ENCODE data around the gene CCNI2. TPM values are rescaled to one million over a fixed set of nuclear protein-coding genes. Genes with fewer than 3 reads are reported as not detected.

The CCNI2 gene
- total and polyA plus RNA-seq, 4 experiments from 2014 or later: 0.86 to 13.0 (median 7.8) TPM

- Mint-ChIP-seq H3K36me3 (peaks cover 12 to 21% of the 10 kb centered on the region in 2 donors), H3K9me3 (no peaks in the 10 kb centered on the region), H3K27me3 (no peaks in the 10 kb centered on the region), H3K4me1 (peaks cover 10 to 28% (median 15%) of the 10 kb centered on the region in 4 donors), H3K27ac (peak overlapping the region in 6 of 7 donors; percentile 58 to 84 (median 74)), H3K4me3 (peak overlapping the region in 5 of 8 donors; percentile 29 to 74 (median 69))
- Histone ChIP-seq H3K4me1 (ENCODE audit: insufficient read depth, low read length) (peaks cover 7% of the 10 kb centered on the region), H3K9me3 (ENCODE audit: control insufficient read depth in 1 of 2, low read length in 2 of 2) (no peaks in the 10 kb centered on the region), H3K27me3 (ENCODE audit: insufficient read depth, low read length) (no peaks in the 10 kb centered on the region), H3K27ac (ENCODE audit: low read depth, low read length) (no peak overlapping the region), H3K4me3 (ENCODE audit: low read length in 2 of 2) (no peak overlapping the region), H3K36me3 (ENCODE audit: insufficient read depth, low read length) (no peaks in the 10 kb centered on the region)
- no peak for DNase-seq
- CTCF ChIA-PET (ENCODE audit: partially characterized antibody): interaction anchor here (1.1 to 1.2 kb wide), 2 partner anchors 28 to 71 kb away, joined by 3 read pairs; no protein-coding TSS in a partner anchor
- POLR2A ChIA-PET (ENCODE audit: partially characterized antibody): interaction anchor here (0.7 to 5.8 kb wide), 2 partner anchors 11 to 12 kb away, joined by 3 to 91 read pairs; partner anchors contain the start of gene KIF3A
- intact Hi-C loops (cut with micrococcal nuclease): loop anchor here (5.0 kb wide), 1 partner anchor 118 kb away; the partner anchor contains the start of genes GDF9 and UQCRQ
Measured at GRCh38 chr5:132749506-132749905, 2.3 kb downstream of the CCNI2 start.

GRCh38 chr5:132750471-132751230 is 3.4 kb downstream of the CCNI2 start:
- DNase-seq: no peak
- H3K4me3 Mint-ChIP-seq: no peak overlapping the region
- POLR2A ChIA-PET (ENCODE audit: partially characterized antibody): interaction anchor here (5.8 kb wide), 1 partner anchor 13 kb away, joined by 91 read pairs; the partner anchor contains the start of gene KIF3A

GRCh38 chr5:132751444-132751843 is 4.2 kb downstream of the CCNI2 start:
- Mint-ChIP-seq H3K27ac (peak overlapping the region; percentile 52 to 87 (median 75)), H3K9me3 (no peaks in the 10 kb centered on the region), H3K4me1 (peaks cover 12 to 28% (median 17%) of the 10 kb centered on the region in 4 donors), H3K4me3 (no peak overlapping the region), H3K27me3 (no peaks in the 10 kb centered on the region), H3K36me3 (peaks cover 12 to 24% of the 10 kb centered on the region in 2 donors)
- Histone ChIP-seq H3K27me3 (ENCODE audit: insufficient read depth, low read length) (no peaks in the 10 kb centered on the region), H3K27ac (ENCODE audit: low read depth, low read length) (no peak overlapping the region), H3K36me3 (ENCODE audit: insufficient read depth, low read length) (no peaks in the 10 kb centered on the region), H3K9me3 (ENCODE audit: control insufficient read depth in 1 of 2, low read length in 2 of 2) (no peaks in the 10 kb centered on the region), H3K4me1 (ENCODE audit: insufficient read depth, low read length) (peaks cover 7% of the 10 kb centered on the region), H3K4me3 (ENCODE audit: low read length in 2 of 2) (no peak overlapping the region)
- POLR2A ChIA-PET (ENCODE audit: partially characterized antibody): interaction anchor here (5.8 kb wide), 1 partner anchor 13 kb away, joined by 91 read pairs; the partner anchor contains the start of gene KIF3A
- peak in 3 of 5 donors; percentile 12 to 53 (median 31) for DNase-seq
- intact Hi-C loops (cut with micrococcal nuclease): no loop called here
- CTCF ChIA-PET (ENCODE audit: partially characterized antibody): interaction anchor here (1.2 to 4.3 kb wide), 3 partner anchors 14 to 69 kb away, joined by 3 to 21 read pairs (median 7); partner anchors contain the start of gene KIF3A

More at GRCh38 chr5:132750471-132751230, 3.4 kb downstream of the CCNI2 start:
- Histone ChIP-seq H3K27ac (ENCODE audit: low read depth, low read length) (no peak overlapping the region), H3K36me3 (ENCODE audit: insufficient read depth, low read length) (no peaks in the 10 kb centered on the region), H3K4me3 (ENCODE audit: low read length in 2 of 2) (no peak overlapping the region), H3K9me3 (ENCODE audit: control insufficient read depth in 1 of 2, low read length in 2 of 2) (no peaks in the 10 kb centered on the region), H3K27me3 (ENCODE audit: insufficient read depth, low read length) (no peaks in the 10 kb centered on the region), H3K4me1 (ENCODE audit: insufficient read depth, low read length) (peaks cover 7% of the 10 kb centered on the region)
- peaks cover 12 to 28% (median 17%) of the 10 kb centered on the region in 4 donors for H3K4me1 Mint-ChIP-seq
- intact Hi-C loops (cut with micrococcal nuclease): no loop called here
- no peaks in the 10 kb centered on the region for H3K9me3 Mint-ChIP-seq
- no peaks in the 10 kb centered on the region for H3K27me3 Mint-ChIP-seq
- CTCF ChIA-PET (ENCODE audit: partially characterized antibody): interaction anchor here (0.6 to 1.7 kb wide), 4 partner anchors 14 to 255 kb away, joined by 3 to 7 read pairs (median 3); partner anchors contain the start of gene KIF3A
- H3K27ac Mint-ChIP-seq: peak overlapping the region; percentile 32 to 81 (median 75)
- peaks cover 12 to 21% of the 10 kb centered on the region in 2 donors for H3K36me3 Mint-ChIP-seq

GRCh38 chr5:132751971-132752580 is 4.8 kb downstream of the CCNI2 start:
- DNase-seq: no peak
- CTCF ChIA-PET (ENCODE audit: partially characterized antibody): interaction anchor here (1.2 to 4.3 kb wide), 2 partner anchors 37 to 69 kb away, joined by 3 to 21 read pairs; no protein-coding TSS in a partner anchor
- Mint-ChIP-seq H3K36me3 (peaks cover 12 to 24% of the 10 kb centered on the region in 2 donors), H3K27ac (peak overlapping the region; percentile 37 to 85 (median 71)), H3K27me3 (no peaks in the 10 kb centered on the region), H3K4me1 (peaks cover 12 to 28% (median 17%) of the 10 kb centered on the region in 4 donors), H3K9me3 (no peaks in the 10 kb centered on the region), H3K4me3 (peak overlapping the region in 1 of 8 donors; percentile 29)
- no peak overlapping the region for H3K4me3 ChIP-seq (ENCODE audit: low read length in 2 of 2)
- no peaks in the 10 kb centered on the region for H3K27me3 ChIP-seq (ENCODE audit: insufficient read depth, low read length)
- H3K4me1 ChIP-seq (ENCODE audit: insufficient read depth, low read length): peaks cover 7% of the 10 kb centered on the region
- H3K27ac ChIP-seq (ENCODE audit: low read depth, low read length): no peak overlapping the region
- intact Hi-C loops (cut with micrococcal nuclease): no loop called here
- POLR2A ChIA-PET (ENCODE audit: partially characterized antibody): interaction anchor here (0.8 kb wide), 1 partner anchor 15 kb away, joined by 6 read pairs; the partner anchor contains the start of gene KIF3A
- no peaks in the 10 kb centered on the region for H3K9me3 ChIP-seq (ENCODE audit: control insufficient read depth in 1 of 2, low read length in 2 of 2)
- H3K36me3 ChIP-seq (ENCODE audit: insufficient read depth, low read length): no peaks in the 10 kb centered on the region

- H3K36me3 Mint-ChIP-seq: peaks cover 12 to 30% of the 10 kb centered on the region in 2 donors
- peaks cover 7% of the 10 kb centered on the region for H3K4me1 ChIP-seq (ENCODE audit: insufficient read depth, low read length)
- no peaks in the 10 kb centered on the region for H3K9me3 Mint-ChIP-seq
- no peak overlapping the region for H3K4me3 ChIP-seq (ENCODE audit: low read length in 2 of 2)
- ChIA-PET POLR2A (ENCODE audit: partially characterized antibody) (interaction anchor here (0.8 to 2.1 kb wide), 2 partner anchors 15 to 257 kb away, joined by 5 to 6 read pairs; partner anchors contain the start of gene KIF3A), CTCF (ENCODE audit: partially characterized antibody) (interaction anchor here (1.2 to 4.3 kb wide), 2 partner anchors 37 to 68 kb away, joined by 3 to 21 read pairs; no protein-coding TSS in a partner anchor)
- peak overlapping the region; percentile 17 to 85 (median 51) for H3K27ac Mint-ChIP-seq
- no peaks in the 10 kb centered on the region for H3K36me3 ChIP-seq (ENCODE audit: insufficient read depth, low read length)
- no peak overlapping the region for H3K27ac ChIP-seq (ENCODE audit: low read depth, low read length)
- H3K4me1 Mint-ChIP-seq: peaks cover 12 to 28% (median 17%) of the 10 kb centered on the region in 4 donors
- no peaks in the 10 kb centered on the region for H3K9me3 ChIP-seq (ENCODE audit: control insufficient read depth in 1 of 2, low read length in 2 of 2)
- no peaks in the 10 kb centered on the region for H3K27me3 Mint-ChIP-seq
- no peak overlapping the region for H3K4me3 Mint-ChIP-seq
- no peak for DNase-seq
- intact Hi-C loops (cut with micrococcal nuclease): no loop called here
- H3K27me3 ChIP-seq (ENCODE audit: insufficient read depth, low read length): no peaks in the 10 kb centered on the region
Measured at GRCh38 chr5:132752581-132753125, 5.4 kb downstream of the CCNI2 start.

GRCh38 chr5:132753135-132753987 is 6.1 kb downstream of the CCNI2 start:
- no peaks in the 10 kb centered on the region for H3K27me3 Mint-ChIP-seq
- no peaks in the 10 kb centered on the region for H3K36me3 ChIP-seq (ENCODE audit: insufficient read depth, low read length)
- intact Hi-C loops (cut with micrococcal nuclease): no loop called here
- no peaks in the 10 kb centered on the region for H3K9me3 ChIP-seq (ENCODE audit: control insufficient read depth in 1 of 2, low read length in 2 of 2)
- H3K4me3 Mint-ChIP-seq: no peak overlapping the region
- H3K4me1 Mint-ChIP-seq: peaks cover 12 to 26% (median 15%) of the 10 kb centered on the region in 4 donors
- H3K4me3 ChIP-seq (ENCODE audit: low read length in 2 of 2): no peak overlapping the region
- H3K27ac Mint-ChIP-seq: peak overlapping the region in 5 of 7 donors; percentile 49 to 85 (median 60)
- H3K27me3 ChIP-seq (ENCODE audit: insufficient read depth, low read length): no peaks in the 10 kb centered on the region
- no peak overlapping the region for H3K27ac ChIP-seq (ENCODE audit: low read depth, low read length)
- DNase-seq: no peak
- H3K36me3 Mint-ChIP-seq: peaks cover 12 to 33% of the 10 kb centered on the region in 2 donors
- ChIA-PET CTCF (ENCODE audit: partially characterized antibody) (interaction anchor here (0.6 to 4.3 kb wide), 3 partner anchors 10 to 67 kb away, joined by 3 to 21 read pairs (median 4); partner anchors contain the start of gene KIF3A), POLR2A (ENCODE audit: partially characterized antibody) (interaction anchor here (2.1 kb wide), 1 partner anchor 257 kb away, joined by 5 read pairs; no protein-coding TSS in a partner anchor)
- no peaks in the 10 kb centered on the region for H3K9me3 Mint-ChIP-seq
- H3K4me1 ChIP-seq (ENCODE audit: insufficient read depth, low read length): peaks cover 2% of the 10 kb centered on the region

Data from CD4-positive, alpha-beta memory T cell (primary cell).